Prostate gland (tissue), 2 donors: ENCODE measurements around the gene CARD18.

Source experiments
- POLR2A ChIP-seq: fragments of 450-650 bp; IDR thresholded peaks from one replicate; pipeline ENCODE4 v1.6.1; 2016; ENCODE audit warnings: antibody characterized with exemption, mild to moderate bottlenecking
- POLR2AphosphoS5 ChIP-seq: sonication (generic); formaldehyde crosslinking; IDR thresholded peaks from one replicate; pipeline ENCODE4 v1.6.1; 2017; ENCODE audit warnings: antibody characterized with exemption
- TF ChIP-seq, protein P1 (sequence below), 4 experiments: fragments of 200-600 bp in 2 of 4; fragments of 450-650 bp in 2 of 4; sonication (generic) in 2 of 4; IDR thresholded peaks; 1 replicate in 3 of 4; 2 replicates in 1 of 4; pipeline ENCODE4 v1.5.1; 2016 to 2019; ENCODE audit warnings: antibody characterized with exemption in 4 of 4, mild to moderate bottlenecking in 2 of 4, moderate library complexity in 2 of 4

DNA sequence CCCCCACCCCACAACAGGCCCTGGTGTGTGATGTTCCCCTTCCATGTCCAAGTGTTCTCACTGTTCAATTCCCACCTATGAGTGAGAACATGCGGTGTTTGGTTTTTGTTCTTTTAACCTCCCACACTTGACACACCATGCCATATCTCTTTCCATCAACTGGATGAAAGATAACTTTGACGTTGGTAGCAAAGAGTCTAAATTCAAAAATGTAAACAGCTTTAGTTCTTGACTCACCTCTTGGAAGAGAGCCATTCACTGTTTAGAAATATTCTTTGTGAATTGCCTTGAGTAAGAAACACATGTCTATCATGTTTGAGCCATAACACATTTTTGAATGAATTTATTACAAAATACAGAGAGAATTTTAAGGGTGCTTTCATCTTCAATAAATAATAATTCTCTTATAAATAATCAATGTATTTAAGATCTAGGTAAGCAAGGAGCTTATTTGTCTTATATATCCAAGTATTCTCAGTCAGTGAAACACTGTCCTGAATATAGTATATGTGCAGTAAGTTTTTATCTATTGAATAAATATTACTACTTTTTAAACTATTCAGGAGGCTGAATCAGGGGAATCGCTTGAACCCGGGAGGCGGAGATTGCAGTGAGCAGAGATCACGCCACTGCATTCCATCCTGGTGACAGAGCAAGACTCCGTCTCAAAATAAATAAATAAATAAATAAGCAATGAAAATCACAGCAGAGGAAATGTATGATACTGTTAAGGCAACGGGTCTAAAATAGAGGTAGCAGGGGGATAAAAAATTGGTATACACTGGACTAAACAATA is 6.7 kb downstream of the CARD18 start:
- TF ChIP-seq POLR2A (no peak), POLR2AphosphoS5 (no peak)
- TF ChIP-seq, protein P1, sequence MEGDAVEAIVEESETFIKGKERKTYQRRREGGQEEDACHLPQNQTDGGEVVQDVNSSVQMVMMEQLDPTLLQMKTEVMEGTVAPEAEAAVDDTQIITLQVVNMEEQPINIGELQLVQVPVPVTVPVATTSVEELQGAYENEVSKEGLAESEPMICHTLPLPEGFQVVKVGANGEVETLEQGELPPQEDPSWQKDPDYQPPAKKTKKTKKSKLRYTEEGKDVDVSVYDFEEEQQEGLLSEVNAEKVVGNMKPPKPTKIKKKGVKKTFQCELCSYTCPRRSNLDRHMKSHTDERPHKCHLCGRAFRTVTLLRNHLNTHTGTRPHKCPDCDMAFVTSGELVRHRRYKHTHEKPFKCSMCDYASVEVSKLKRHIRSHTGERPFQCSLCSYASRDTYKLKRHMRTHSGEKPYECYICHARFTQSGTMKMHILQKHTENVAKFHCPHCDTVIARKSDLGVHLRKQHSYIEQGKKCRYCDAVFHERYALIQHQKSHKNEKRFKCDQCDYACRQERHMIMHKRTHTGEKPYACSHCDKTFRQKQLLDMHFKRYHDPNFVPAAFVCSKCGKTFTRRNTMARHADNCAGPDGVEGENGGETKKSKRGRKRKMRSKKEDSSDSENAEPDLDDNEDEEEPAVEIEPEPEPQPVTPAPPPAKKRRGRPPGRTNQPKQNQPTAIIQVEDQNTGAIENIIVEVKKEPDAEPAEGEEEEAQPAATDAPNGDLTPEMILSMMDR (IDR thresholded peaks at IDR 0.05), result no peak
